Suprapubic skin (tissue), 4 donors: ENCODE data around the gene NCAM2. TPM values are rescaled to one million over a fixed set of nuclear protein-coding genes. Genes with fewer than 3 reads are reported as not detected.

Experiments
- DNase-seq, 2 donors: peaks; one replicate each; pipeline ENCODE4 v3.0.0-alpha.2; 2019; ENCODE audit warnings: low spot score in 2 of 2
- H3K27ac ChIP-seq: fragments of 200-600 bp; sonication (generic); one replicate; pipeline ENCODE4 v1.5.1; 2019
- H3K27me3 ChIP-seq: fragments of 200-600 bp; sonication (generic); one replicate; pipeline ENCODE4 v1.5.1; 2019
- H3K36me3 ChIP-seq: fragments of 200-600 bp; sonication (generic); one replicate; pipeline ENCODE4 v1.5.1; 2019
- H3K4me1 ChIP-seq: fragments of 200-600 bp; sonication (generic); one replicate; pipeline ENCODE4 v1.5.1; 2019
- H3K4me3 ChIP-seq: fragments of 200-600 bp; sonication (generic); one replicate; pipeline ENCODE4 v1.5.1; 2019; ENCODE audit warnings: mild to moderate bottlenecking
- H3K9me3 ChIP-seq: fragments of 200-600 bp; sonication (generic); one replicate; pipeline ENCODE4 v1.5.1; 2019
- EP300 ChIP-seq: sonication (generic); formaldehyde crosslinking; IDR thresholded peaks from one replicate; pipeline ENCODE4 v1.6.1; 2017; ENCODE audit warnings: antibody characterized with exemption
- POLR2A ChIP-seq, 2 donors: fragments of 450-650 bp; IDR thresholded peaks; one replicate each; pipeline ENCODE4 v1.6.1; 2017; ENCODE audit warnings: antibody characterized with exemption in 2 of 2, mild to moderate bottlenecking in 2 of 2, moderate library complexity in 2 of 2
- POLR2AphosphoS5 ChIP-seq, 3 donors: sonication (generic); formaldehyde crosslinking; IDR thresholded peaks; one replicate each; pipeline ENCODE4 v1.6.1; 2017; ENCODE audit warnings: antibody characterized with exemption in 3 of 3
- WGBS: methylation state at CpG from one replicate; pipeline ENCODE4 v1.1.5; 2018; 5-methylcytosine and 5-hydroxymethylcytosine counted together
- total RNA-seq, 4 donors: library from RNA; depleted of rRNA; stranded (reverse); fragments of >200 nt; gene quantifications; one replicate each; pipeline ENCODE4 v1.1.0, GENCODE V29; 2016
- TF ChIP-seq, protein P1 (sequence below), 2 donors: fragments of 200-600 bp in 1 of 2; fragments of 450-650 bp in 1 of 2; sonication (generic) in 1 of 2; IDR thresholded peaks; one replicate each; pipeline ENCODE4 v1.5.1; 2016 to 2019; ENCODE audit warnings: antibody characterized with exemption in 2 of 2, mild to moderate bottlenecking in 1 of 2, moderate library complexity in 1 of 2

NCAM2 gene
- total RNA-seq, 4 donors from 2014 or later = 0.25 to 1.0 (median 0.92) TPM

DNA sequence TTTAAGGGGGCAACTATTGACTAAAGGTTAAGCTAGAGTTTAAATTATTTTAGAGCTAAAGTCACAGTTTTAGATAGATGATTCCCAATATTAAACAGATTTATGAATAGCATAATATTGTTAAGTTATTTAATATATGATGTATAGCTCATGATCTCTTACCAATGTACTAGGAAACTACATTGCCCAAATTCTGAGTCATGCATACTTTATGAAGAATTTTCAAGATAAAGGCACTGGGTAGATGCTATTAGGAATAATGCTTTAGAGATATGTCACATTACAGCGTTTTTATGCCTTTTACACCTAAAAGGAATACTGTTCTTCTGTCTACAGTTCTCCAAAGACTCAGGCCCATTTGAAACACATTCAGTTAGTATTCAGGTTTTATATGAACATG lies 215.1 kb downstream of the NCAM2 start:
- Histone ChIP-seq H3K36me3 (no peaks in the 10 kb centered on the region), H3K4me1 (no peaks in the 10 kb centered on the region), H3K27me3 (no peaks in the 10 kb centered on the region), H3K9me3 (no peaks in the 10 kb centered on the region), H3K27ac (no peak overlapping the region), H3K4me3 (no peak overlapping the region)
- WGBS = 70% methylated on average over 1 of the region's 1 CpG
- no peak for DNase-seq
- TF ChIP-seq EP300 = no peak
- TF ChIP-seq POLR2AphosphoS5 (IDR thresholded peaks at IDR 0.05) = no peak
- no peak for TF ChIP-seq POLR2A (IDR thresholded peaks at IDR 0.05)
- TF ChIP-seq, protein P1, sequence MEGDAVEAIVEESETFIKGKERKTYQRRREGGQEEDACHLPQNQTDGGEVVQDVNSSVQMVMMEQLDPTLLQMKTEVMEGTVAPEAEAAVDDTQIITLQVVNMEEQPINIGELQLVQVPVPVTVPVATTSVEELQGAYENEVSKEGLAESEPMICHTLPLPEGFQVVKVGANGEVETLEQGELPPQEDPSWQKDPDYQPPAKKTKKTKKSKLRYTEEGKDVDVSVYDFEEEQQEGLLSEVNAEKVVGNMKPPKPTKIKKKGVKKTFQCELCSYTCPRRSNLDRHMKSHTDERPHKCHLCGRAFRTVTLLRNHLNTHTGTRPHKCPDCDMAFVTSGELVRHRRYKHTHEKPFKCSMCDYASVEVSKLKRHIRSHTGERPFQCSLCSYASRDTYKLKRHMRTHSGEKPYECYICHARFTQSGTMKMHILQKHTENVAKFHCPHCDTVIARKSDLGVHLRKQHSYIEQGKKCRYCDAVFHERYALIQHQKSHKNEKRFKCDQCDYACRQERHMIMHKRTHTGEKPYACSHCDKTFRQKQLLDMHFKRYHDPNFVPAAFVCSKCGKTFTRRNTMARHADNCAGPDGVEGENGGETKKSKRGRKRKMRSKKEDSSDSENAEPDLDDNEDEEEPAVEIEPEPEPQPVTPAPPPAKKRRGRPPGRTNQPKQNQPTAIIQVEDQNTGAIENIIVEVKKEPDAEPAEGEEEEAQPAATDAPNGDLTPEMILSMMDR (IDR thresholded peaks at IDR 0.05) = no peak

DNA sequence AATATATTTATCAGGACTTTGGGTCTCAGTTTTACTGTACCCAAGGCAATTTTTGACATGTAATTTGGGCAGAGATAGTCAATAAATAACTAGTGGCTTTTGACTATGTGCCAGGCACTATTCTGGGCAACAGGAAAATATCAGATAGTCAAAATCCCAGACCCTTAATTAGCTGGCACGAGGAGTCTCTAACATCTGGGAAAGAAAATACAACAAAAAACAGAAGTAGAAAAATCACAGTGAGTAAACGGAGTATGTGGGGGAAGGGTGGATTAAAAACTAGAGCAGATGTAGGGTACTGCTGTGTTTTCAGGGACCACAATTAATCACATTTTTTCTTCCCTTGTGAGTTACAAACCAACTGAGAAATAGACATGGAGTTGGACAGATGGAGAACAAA lies 217.8 kb downstream of the NCAM2 start:
- no peak for TF ChIP-seq POLR2AphosphoS5 (IDR thresholded peaks at IDR 0.05)
- TF ChIP-seq, protein P1 (IDR thresholded peaks at IDR 0.05) = no peak
- no peak for TF ChIP-seq EP300
- no peak for TF ChIP-seq POLR2A (IDR thresholded peaks at IDR 0.05)
- Histone ChIP-seq H3K36me3 (no peaks in the 10 kb centered on the region), H3K4me1 (no peaks in the 10 kb centered on the region), H3K9me3 (no peaks in the 10 kb centered on the region), H3K4me3 (no peak overlapping the region), H3K27ac (no peak overlapping the region), H3K27me3 (no peaks in the 10 kb centered on the region)
- no peak for DNase-seq
- 38% methylated on average over 2 of the region's 2 CpGs for WGBS

DNA sequence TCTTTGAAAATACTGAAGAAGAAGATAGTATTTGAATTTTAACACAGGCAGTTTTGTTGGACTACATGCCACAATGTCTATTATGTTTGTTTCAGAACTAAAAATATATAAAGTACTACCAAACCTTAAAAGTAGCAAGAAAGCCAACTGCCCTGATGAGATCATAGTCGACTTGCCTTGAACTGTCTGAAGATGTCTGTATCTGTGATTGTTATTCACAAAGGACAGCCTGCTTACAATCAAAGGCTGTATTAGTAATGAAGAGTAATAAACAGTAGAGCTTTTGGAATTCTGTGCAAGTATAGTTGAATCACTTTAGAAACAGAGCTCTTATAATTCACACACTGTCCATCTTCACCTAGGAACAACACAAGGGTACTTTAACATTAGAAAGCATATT lies 228.3 kb downstream of the NCAM2 start:
- Histone ChIP-seq H3K4me1 (no peaks in the 10 kb centered on the region), H3K27ac (no peak overlapping the region), H3K4me3 (no peak overlapping the region), H3K9me3 (no peaks in the 10 kb centered on the region), H3K27me3 (no peaks in the 10 kb centered on the region), H3K36me3 (no peaks in the 10 kb centered on the region)
- 59% methylated on average over 1 of the region's 1 CpG for WGBS
- TF ChIP-seq EP300 (no peak), POLR2AphosphoS5 (IDR thresholded peaks at IDR 0.05) (no peak), POLR2A (IDR thresholded peaks at IDR 0.05) (no peak)
- TF ChIP-seq, protein P1 (IDR thresholded peaks at IDR 0.05) = no peak
- DNase-seq = no peak

DNA sequence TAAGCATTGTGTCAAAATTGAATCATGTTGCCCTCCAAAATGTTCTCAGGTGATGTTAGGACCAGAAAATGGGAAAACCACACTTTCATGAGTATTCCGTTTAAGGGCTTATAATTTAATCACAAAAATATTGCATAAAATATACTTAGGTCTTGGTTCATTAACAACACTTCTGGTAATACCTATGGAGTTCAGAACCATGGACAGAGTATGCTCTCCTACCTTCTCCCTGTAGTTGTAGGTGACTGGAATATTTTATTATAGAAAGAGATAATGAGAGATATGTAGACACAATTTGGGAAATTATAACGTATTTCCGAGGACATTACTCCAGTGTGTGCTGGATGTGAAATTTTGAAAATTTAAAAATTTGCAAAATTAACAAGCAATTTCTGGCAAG lies 232.5 kb downstream of the NCAM2 start:
- no peak for DNase-seq
- Histone ChIP-seq H3K4me3 (no peak overlapping the region), H3K4me1 (no peaks in the 10 kb centered on the region), H3K36me3 (no peaks in the 10 kb centered on the region), H3K27me3 (no peaks in the 10 kb centered on the region), H3K27ac (no peak overlapping the region), H3K9me3 (no peaks in the 10 kb centered on the region)
- TF ChIP-seq, protein P1 (IDR thresholded peaks at IDR 0.05) = no peak
- TF ChIP-seq POLR2AphosphoS5 (IDR thresholded peaks at IDR 0.05) (no peak), POLR2A (IDR thresholded peaks at IDR 0.05) (no peak), EP300 (no peak)
- 58% methylated on average over 3 of the region's 3 CpGs for WGBS

DNA sequence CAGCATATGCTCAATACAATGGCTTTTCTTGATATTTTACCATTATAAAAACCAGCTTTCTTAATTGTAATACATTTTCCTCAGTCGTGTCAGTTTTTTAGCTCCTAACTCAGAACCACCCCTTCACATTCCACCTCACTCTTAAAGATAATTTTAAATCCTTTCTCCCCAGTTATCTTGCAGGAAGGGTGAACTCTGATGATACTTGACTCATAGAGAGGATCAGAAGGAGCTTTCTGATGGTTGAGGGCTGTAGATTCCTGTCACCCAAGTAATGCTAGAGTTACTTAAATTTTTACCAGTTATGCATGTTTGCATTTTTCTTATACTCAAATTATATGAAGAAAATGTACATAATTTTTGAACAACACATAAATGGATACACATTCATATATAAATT lies 233.7 kb downstream of the NCAM2 start:
- no peaks in the 10 kb centered on the region for H3K36me3 ChIP-seq
- H3K4me1 ChIP-seq = no peaks in the 10 kb centered on the region
- no peak overlapping the region for H3K27ac ChIP-seq
- no peak for TF ChIP-seq POLR2A (IDR thresholded peaks at IDR 0.05)
- TF ChIP-seq, protein P1 (IDR thresholded peaks at IDR 0.05) = no peak
- 7% methylated on average over 1 of the region's 1 CpG for WGBS
- no peaks in the 10 kb centered on the region for H3K27me3 ChIP-seq
- no peak for DNase-seq
- H3K9me3 ChIP-seq = no peaks in the 10 kb centered on the region
- H3K4me3 ChIP-seq = no peak overlapping the region
